IPS-15b (cell line): ENCODE measurements around the gene HAUS1.
A peak's percentile ranks its signal among the peaks of the same experiment; 100 is the strongest.

Source experiments
- H3K27me3 ChIP-seq: one replicate; pipeline ENCODE4 v1.6.1; 2013; ENCODE audit warnings: low read length; ENCODE audit not compliant: control insufficient read depth, insufficient read depth
- H3K36me3 ChIP-seq: one replicate; pipeline ENCODE4 v1.6.1; 2013; ENCODE audit warnings: low read length; ENCODE audit not compliant: control insufficient read depth, insufficient read depth
- H3K4me1 ChIP-seq: one replicate; pipeline ENCODE4 v1.6.1; 2013; ENCODE audit warnings: mild to moderate bottlenecking, low read length; ENCODE audit not compliant: control insufficient read depth, insufficient read depth
- H3K4me3 ChIP-seq: one replicate; pipeline ENCODE4 v1.5.1; 2013; ENCODE audit warnings: low read depth, low read length
- H3K9ac ChIP-seq: one replicate; pipeline ENCODE4 v1.6.1; 2013; ENCODE audit warnings: low read depth, mild to moderate bottlenecking, low read length
- H3K9me3 ChIP-seq: one replicate; pipeline ENCODE4 v1.6.1; 2013; ENCODE audit warnings: mild to moderate bottlenecking, low read length; ENCODE audit not compliant: control insufficient read depth, insufficient read depth

The HAUS1 gene, protein sequence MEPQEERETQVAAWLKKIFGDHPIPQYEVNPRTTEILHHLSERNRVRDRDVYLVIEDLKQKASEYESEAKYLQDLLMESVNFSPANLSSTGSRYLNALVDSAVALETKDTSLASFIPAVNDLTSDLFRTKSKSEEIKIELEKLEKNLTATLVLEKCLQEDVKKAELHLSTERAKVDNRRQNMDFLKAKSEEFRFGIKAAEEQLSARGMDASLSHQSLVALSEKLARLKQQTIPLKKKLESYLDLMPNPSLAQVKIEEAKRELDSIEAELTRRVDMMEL

GRCh38 chr18:46104128-46104911 is at the start of gene HAUS1:
Gene HAUS1 (plus strand): TSS chr18:46104385. CDS start chr18:46104412, 27 bp downstream.
- H3K4me3 ChIP-seq, result peak within 1 kb of the TSS; percentile 96
- peaks cover 2% of the 10 kb centered on the region for H3K36me3 ChIP-seq
- H3K4me1 ChIP-seq, result no peaks in the 10 kb centered on the region
- H3K9ac ChIP-seq, result peak within 1 kb of the TSS; percentile 96
- no peaks in the 10 kb centered on the region for H3K27me3 ChIP-seq
- no peaks in the 10 kb centered on the region for H3K9me3 ChIP-seq

DNA sequence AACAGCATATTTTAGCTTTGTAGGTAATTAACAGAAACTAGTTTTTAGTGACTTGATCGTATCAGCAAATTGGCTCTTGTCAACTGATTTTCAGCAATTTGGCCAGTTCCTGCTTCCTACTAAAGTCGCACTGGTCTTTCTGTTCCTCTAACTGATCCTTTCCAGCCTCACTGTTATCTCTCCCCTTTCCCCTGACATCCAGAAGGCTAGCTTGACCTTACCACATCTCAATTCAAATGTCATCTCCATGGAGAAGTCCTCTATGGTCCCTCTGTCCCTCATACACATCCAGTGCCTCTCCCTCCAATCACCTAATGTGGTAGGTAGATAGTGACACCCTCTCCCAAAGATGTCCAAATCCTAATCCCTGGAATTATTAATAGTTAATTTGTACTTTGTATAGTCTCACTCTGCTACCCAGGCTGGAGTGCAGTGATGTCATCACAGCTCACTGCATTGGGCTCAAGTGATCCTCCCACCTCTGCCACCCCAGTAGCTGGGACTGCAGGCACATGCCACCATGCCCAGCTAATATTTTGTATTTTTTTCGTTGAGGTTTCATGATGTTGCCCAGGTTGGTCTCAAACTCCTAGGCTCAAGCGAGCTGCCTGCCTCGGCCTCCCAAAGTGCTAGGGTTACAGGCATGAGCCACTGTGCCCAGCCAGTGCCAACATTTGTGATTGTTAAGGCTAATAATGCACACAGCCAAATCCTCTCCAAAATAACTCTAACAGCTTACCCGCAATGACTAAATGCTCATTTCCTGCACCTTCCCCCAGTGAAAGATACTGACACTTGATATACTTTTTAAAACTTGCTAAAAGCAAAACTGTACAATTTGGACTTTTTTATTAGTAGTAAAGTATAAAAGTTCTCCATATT is 49.0 kb upstream of the HAUS1 start:
- Histone ChIP-seq H3K9me3 (no peaks in the 10 kb centered on the region), H3K4me1 (no peaks in the 10 kb centered on the region), H3K27me3 (no peaks in the 10 kb centered on the region), H3K4me3 (no peak overlapping the region), H3K36me3 (no peaks in the 10 kb centered on the region), H3K9ac (no peak overlapping the region)

DNA sequence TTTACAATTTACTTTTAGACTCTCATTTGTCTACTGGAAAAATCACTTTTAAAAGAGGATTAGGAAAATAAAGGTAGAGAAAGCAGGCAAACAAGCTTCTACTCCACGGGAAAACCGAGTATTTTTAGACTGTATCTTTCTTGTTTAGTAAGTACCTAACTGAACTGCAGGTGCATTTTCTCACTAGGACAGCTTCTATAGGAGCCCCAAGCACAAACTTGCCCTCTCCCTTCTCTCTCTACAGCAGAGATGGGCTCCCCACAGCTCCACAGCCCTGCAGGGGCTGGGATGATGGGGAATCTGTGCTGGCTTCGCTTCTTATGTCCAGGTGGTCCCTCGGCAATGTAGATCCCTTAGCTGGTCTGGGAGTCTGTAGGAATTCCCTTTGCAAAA is 48.4 kb upstream of the HAUS1 start:
- no peaks in the 10 kb centered on the region for H3K36me3 ChIP-seq
- no peaks in the 10 kb centered on the region for H3K27me3 ChIP-seq
- no peak overlapping the region for H3K9ac ChIP-seq
- H3K4me1 ChIP-seq, result no peaks in the 10 kb centered on the region
- no peak overlapping the region for H3K4me3 ChIP-seq
- H3K9me3 ChIP-seq, result no peaks in the 10 kb centered on the region

DNA sequence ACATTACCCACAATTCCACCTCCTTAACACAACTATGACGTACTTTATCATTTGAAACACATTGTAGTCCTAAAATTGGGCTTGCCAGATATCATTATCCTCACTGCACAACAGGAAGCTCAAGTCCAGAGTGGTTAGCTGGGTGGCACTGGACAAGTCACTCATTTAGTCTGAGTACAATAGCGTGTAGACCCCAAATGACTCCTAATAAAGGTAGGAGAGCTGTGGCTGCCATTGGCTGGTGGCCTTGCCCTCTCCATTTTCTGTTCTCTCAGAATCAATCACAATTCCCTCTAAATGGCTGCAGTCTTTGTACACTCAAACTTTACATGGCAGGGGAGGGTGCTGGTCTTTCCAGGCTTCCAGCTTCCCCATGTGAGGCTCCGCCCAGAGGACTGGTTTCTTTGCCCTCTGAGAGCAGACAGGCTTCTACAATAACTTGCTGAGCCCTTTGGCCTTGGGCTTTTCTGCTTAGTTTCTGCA is 43.8 kb upstream of the HAUS1 start:
- Histone ChIP-seq H3K9ac (no peak overlapping the region), H3K27me3 (no peaks in the 10 kb centered on the region), H3K36me3 (no peaks in the 10 kb centered on the region), H3K4me3 (no peak overlapping the region), H3K9me3 (no peaks in the 10 kb centered on the region), H3K4me1 (no peaks in the 10 kb centered on the region)

DNA sequence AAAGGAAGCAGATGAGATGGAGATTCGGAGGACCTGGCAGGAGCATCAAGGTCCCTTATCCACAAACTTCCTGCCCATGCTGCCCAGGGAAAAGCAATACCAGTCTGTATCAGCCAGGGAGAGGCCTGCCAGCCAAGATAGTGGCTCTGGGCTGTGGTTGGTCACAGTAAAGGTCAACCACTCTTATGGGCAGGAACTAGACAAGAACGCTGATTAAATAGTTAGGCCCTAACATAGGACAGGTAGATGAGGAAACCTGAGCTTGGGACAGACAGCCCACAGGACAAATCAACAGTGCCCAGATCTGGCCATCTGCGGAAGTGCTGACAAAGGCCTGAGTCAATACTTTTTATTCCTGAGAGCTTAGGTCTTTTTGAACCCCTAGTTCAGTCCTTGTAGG is 42.8 kb upstream of the HAUS1 start:
- Histone ChIP-seq H3K4me1 (no peaks in the 10 kb centered on the region), H3K27me3 (no peaks in the 10 kb centered on the region), H3K4me3 (no peak overlapping the region), H3K9me3 (no peaks in the 10 kb centered on the region), H3K9ac (no peak overlapping the region), H3K36me3 (no peaks in the 10 kb centered on the region)

- Histone ChIP-seq H3K9ac (no peak overlapping the region), H3K9me3 (no peaks in the 10 kb centered on the region), H3K4me1 (no peaks in the 10 kb centered on the region), H3K36me3 (no peaks in the 10 kb centered on the region), H3K27me3 (no peaks in the 10 kb centered on the region), H3K4me3 (no peak overlapping the region)
Observed at GRCh38 chr18:46061796-46062195, 42.4 kb upstream of the HAUS1 start.

- Histone ChIP-seq H3K4me3 (no peak overlapping the region), H3K27me3 (no peaks in the 10 kb centered on the region), H3K9ac (no peak overlapping the region), H3K4me1 (no peaks in the 10 kb centered on the region), H3K9me3 (no peaks in the 10 kb centered on the region), H3K36me3 (no peaks in the 10 kb centered on the region)
Observed at GRCh38 chr18:46062781-46063180, 41.4 kb upstream of the HAUS1 start.

DNA sequence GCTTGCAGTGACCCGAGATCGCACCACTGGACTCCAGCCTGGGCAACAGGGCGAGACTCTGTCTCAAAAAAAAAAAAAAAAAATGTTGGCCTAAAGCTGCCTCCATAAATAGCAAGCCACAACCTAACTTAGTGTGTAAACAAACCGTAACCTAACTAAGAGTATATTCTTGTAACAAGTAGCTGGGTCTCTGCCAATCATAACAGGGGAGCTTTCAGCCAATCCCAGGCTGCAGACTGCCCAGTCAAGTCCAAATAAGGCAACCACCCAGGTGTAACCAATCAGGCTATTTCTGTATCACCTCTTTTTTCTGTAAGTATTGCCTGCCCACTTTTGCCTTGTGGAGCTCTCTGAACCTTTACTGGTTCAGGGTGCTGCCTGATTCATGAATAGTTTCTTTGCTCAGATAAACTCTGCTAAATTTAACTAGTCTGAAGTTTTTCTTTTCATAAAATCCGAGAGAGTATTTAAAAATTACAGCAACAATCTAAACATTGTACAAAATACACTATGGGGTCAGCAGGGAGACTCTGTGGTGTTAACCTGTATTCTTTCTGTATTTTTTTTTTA is 36.7 kb upstream of the HAUS1 start:
- H3K4me1 ChIP-seq, result no peaks in the 10 kb centered on the region
- H3K4me3 ChIP-seq, result no peak overlapping the region
- H3K9ac ChIP-seq, result no peak overlapping the region
- H3K27me3 ChIP-seq, result peaks cover 22% of the 10 kb centered on the region
- no peaks in the 10 kb centered on the region for H3K36me3 ChIP-seq
- H3K9me3 ChIP-seq, result no peaks in the 10 kb centered on the region

GRCh38 chr18:46068763-46069162 is 35.4 kb upstream of the HAUS1 start:
- H3K4me1 ChIP-seq, result no peaks in the 10 kb centered on the region
- no peak overlapping the region for H3K9ac ChIP-seq
- peaks cover 33% of the 10 kb centered on the region for H3K27me3 ChIP-seq
- H3K36me3 ChIP-seq, result no peaks in the 10 kb centered on the region
- H3K9me3 ChIP-seq, result no peaks in the 10 kb centered on the region
- no peak overlapping the region for H3K4me3 ChIP-seq

DNA sequence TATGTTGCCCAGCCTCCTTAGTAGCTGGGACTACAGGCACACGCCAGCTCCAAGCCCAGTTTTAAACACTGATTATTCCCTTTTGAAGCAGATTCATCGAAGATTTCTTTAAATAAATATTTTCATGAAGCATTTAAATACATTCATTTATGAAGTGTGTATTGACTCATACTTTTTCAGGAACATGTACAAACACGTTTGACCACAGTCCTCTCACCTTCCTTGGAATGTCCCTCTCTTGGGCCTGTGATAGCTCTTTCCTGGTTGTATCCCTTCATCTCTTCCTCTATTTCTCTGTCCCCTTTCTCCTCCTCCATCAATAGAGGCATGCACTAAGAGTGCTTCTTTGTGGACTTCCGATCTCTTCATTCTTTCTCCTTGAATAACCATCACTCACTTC is 34.7 kb upstream of the HAUS1 start:
- H3K4me1 ChIP-seq, result no peaks in the 10 kb centered on the region
- H3K9me3 ChIP-seq, result no peaks in the 10 kb centered on the region
- no peaks in the 10 kb centered on the region for H3K36me3 ChIP-seq
- no peak overlapping the region for H3K4me3 ChIP-seq
- H3K27me3 ChIP-seq, result peaks cover 33% of the 10 kb centered on the region
- H3K9ac ChIP-seq, result no peak overlapping the region

GRCh38 chr18:46070232-46070631 is 34.0 kb upstream of the HAUS1 start:
- no peaks in the 10 kb centered on the region for H3K4me1 ChIP-seq
- peaks cover 33% of the 10 kb centered on the region for H3K27me3 ChIP-seq
- H3K36me3 ChIP-seq, result no peaks in the 10 kb centered on the region
- H3K9me3 ChIP-seq, result no peaks in the 10 kb centered on the region
- no peak overlapping the region for H3K9ac ChIP-seq
- no peak overlapping the region for H3K4me3 ChIP-seq
